Measurements from ENCODE around the gene TRIAP1.

DNA sequence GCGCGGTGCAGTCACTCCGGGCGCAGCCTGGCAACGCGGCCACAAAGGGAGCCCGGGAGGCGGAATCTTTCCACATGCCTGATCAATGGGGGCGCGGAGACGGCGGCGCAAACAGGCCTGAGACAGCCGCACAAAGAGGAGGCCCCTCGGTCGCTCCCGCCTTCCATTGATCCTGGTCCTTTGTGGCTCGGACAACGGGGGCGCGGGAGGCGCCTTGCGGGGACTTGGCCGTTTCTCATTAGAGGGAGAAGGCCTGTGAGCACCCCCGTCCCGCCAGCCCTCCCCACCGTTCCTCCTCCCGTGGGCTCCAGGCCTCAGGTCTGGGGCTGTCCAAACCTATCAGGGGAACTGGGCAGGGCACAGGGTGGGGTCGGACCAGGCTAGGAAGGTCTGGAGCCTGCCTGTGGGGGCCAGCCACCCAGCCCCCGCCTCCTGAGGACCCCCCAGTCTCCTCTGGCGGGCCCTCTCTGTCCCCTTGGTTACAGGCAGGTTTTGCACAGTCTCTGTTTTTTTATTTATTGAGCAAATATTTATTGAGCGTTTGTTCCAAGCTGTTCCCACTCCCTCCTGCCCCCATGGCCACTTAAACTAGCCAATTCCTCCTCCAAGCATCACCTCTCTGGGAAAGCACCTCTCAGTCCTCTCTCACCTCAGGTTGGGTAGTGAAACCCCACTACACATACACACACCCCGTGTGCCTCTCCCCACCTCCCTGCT is 48.2 kb downstream of the TRIAP1 start:
- TF ChIP-seq EZH2 (IDR thresholded peaks at IDR 0.05; ENCODE audit: borderline replicate concordance, low read depth, low read length, severe bottlenecking) (no peak), POLR2A (IDR thresholded peaks at IDR 0.05; ENCODE audit: low read depth, low read length) (no peak), POLR2AphosphoS5 (IDR thresholded peaks at IDR 0.05; ENCODE audit: insufficient read depth, low read depth, low read length) (no peak), FOS (IDR thresholded peaks at IDR 0.05; ENCODE audit: borderline replicate concordance, insufficient read depth, low read length) (no peak)
- TF ChIP-seq, protein P1, sequence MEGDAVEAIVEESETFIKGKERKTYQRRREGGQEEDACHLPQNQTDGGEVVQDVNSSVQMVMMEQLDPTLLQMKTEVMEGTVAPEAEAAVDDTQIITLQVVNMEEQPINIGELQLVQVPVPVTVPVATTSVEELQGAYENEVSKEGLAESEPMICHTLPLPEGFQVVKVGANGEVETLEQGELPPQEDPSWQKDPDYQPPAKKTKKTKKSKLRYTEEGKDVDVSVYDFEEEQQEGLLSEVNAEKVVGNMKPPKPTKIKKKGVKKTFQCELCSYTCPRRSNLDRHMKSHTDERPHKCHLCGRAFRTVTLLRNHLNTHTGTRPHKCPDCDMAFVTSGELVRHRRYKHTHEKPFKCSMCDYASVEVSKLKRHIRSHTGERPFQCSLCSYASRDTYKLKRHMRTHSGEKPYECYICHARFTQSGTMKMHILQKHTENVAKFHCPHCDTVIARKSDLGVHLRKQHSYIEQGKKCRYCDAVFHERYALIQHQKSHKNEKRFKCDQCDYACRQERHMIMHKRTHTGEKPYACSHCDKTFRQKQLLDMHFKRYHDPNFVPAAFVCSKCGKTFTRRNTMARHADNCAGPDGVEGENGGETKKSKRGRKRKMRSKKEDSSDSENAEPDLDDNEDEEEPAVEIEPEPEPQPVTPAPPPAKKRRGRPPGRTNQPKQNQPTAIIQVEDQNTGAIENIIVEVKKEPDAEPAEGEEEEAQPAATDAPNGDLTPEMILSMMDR (IDR thresholded peaks at IDR 0.05; ENCODE audit: extremely low read depth in 1 of 2, insufficient read depth in 1 of 2, low read depth in 1 of 2, low read length in 2 of 2): no peak
